Thyroid gland (tissue), 4 donors: Measurements from ENCODE around the gene VPS35L.

Experiments
- POLR2A ChIP-seq, 2 donors: fragments of 450-650 bp; IDR thresholded peaks; one replicate each; pipeline ENCODE4 v1.6.1; 2017; ENCODE audit warnings: antibody characterized with exemption in 2 of 2, mild to moderate bottlenecking in 2 of 2, moderate library complexity in 1 of 2
- TF ChIP-seq, protein P1 (sequence below), 6 experiments: fragments of 200-600 bp in 3 of 6; fragments of 450-650 bp in 3 of 6; sonication (generic) in 3 of 6; IDR thresholded peaks; one replicate each; pipeline ENCODE4 v1.5.1; 2016 to 2019; ENCODE audit warnings: antibody characterized with exemption in 6 of 6, mild to moderate bottlenecking in 2 of 6, inconsistent platforms in 1 of 6, moderate library complexity in 1 of 6

GRCh38 chr16:19683453-19684236, 128.1 kb downstream of the VPS35L start:
- TF ChIP-seq, protein P1, sequence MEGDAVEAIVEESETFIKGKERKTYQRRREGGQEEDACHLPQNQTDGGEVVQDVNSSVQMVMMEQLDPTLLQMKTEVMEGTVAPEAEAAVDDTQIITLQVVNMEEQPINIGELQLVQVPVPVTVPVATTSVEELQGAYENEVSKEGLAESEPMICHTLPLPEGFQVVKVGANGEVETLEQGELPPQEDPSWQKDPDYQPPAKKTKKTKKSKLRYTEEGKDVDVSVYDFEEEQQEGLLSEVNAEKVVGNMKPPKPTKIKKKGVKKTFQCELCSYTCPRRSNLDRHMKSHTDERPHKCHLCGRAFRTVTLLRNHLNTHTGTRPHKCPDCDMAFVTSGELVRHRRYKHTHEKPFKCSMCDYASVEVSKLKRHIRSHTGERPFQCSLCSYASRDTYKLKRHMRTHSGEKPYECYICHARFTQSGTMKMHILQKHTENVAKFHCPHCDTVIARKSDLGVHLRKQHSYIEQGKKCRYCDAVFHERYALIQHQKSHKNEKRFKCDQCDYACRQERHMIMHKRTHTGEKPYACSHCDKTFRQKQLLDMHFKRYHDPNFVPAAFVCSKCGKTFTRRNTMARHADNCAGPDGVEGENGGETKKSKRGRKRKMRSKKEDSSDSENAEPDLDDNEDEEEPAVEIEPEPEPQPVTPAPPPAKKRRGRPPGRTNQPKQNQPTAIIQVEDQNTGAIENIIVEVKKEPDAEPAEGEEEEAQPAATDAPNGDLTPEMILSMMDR (IDR thresholded peaks at IDR 0.05) = no peak
- no peak for TF ChIP-seq POLR2A (IDR thresholded peaks at IDR 0.05)
